H1 (cell line): ENCODE measurements around the gene LEFTY2.

Experiments
- BRCA1 ChIP-seq: IDR thresholded peaks from 2 replicates; pipeline ENCODE4 v1.6.1; 2012; ENCODE audit warnings: low read depth, low read length, improper control_type of control experiment
- CEBPB ChIP-seq: IDR thresholded peaks from 2 replicates; pipeline ENCODE4 v1.6.1; 2012; ENCODE audit warnings: low read depth, low read length
- CHD1 ChIP-seq: IDR thresholded peaks from 2 replicates; pipeline ENCODE4 v1.6.1; 2012; ENCODE audit warnings: low read depth, low read length, improper control_type of control experiment
- CTCF ChIP-seq, 3 experiments: IDR thresholded peaks; 1 replicate in 2 of 3; 2 replicates in 1 of 3; pipeline versions ENCODE4 v1.5.1 to v1.6.1; 2011; ENCODE audit warnings: low read length in 3 of 3, mild to moderate bottlenecking in 3 of 3, inconsistent platforms in 2 of 3, low read depth in 1 of 3, moderate library complexity in 1 of 3; ENCODE audit not compliant: insufficient read depth in 1 of 3; ENCODE audit errors: control extremely low read depth in 1 of 3
- KDM1A ChIP-seq: fragments of 200-600, 300-600 bp; sonication (generic); IDR thresholded peaks from 2 replicates; pipeline ENCODE4 v1.7.1; 2016; ENCODE audit warnings: mild to moderate bottlenecking, low read length, borderline replicate concordance
- POLR2AphosphoS5 ChIP-seq: IDR thresholded peaks from 2 replicates; pipeline ENCODE4 v1.6.1; 2011; ENCODE audit warnings: low read depth, low read length
- SP2 ChIP-seq: IDR thresholded peaks from 2 replicates; pipeline ENCODE4 v1.6.1; 2012; ENCODE audit warnings: mild to moderate bottlenecking, low read length, inconsistent platforms
- SUZ12 ChIP-seq: fragments of 200-600 bp; sonication (generic); IDR thresholded peaks from 2 replicates; pipeline ENCODE4 v1.6.1; 2012; ENCODE audit warnings: mild to moderate bottlenecking, inconsistent platforms, low read length, moderate library complexity, mixed read lengths
- YY1 ChIP-seq: IDR thresholded peaks from 2 replicates; pipeline ENCODE4 v1.6.1; 2011; ENCODE audit warnings: low read depth, mild to moderate bottlenecking, low read length
- ZNF274 ChIP-seq: IDR thresholded peaks from 2 replicates; pipeline ENCODE4 v1.7.0; 2012; ENCODE audit warnings: low read length, borderline replicate concordance; ENCODE audit errors: extremely low read depth
- TF ChIP-seq, protein P1 (sequence below): IDR thresholded peaks from 2 replicates; pipeline ENCODE4 v1.6.1; 2011; ENCODE audit warnings: low read length, improper control_type of control experiment

- no peak for TF ChIP-seq CEBPB
- no peak for TF ChIP-seq CTCF (IDR thresholded peaks at IDR 0.05; ENCODE audit: control extremely low read depth in 1 of 3, insufficient read depth in 1 of 3, low read depth in 1 of 3, low read length in 3 of 3)
- no peak for TF ChIP-seq ZNF274
- TF ChIP-seq POLR2AphosphoS5: no peak
- no peak for TF ChIP-seq KDM1A
- TF ChIP-seq, protein P1, sequence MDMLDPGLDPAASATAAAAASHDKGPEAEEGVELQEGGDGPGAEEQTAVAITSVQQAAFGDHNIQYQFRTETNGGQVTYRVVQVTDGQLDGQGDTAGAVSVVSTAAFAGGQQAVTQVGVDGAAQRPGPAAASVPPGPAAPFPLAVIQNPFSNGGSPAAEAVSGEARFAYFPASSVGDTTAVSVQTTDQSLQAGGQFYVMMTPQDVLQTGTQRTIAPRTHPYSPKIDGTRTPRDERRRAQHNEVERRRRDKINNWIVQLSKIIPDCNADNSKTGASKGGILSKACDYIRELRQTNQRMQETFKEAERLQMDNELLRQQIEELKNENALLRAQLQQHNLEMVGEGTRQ: no peak
- TF ChIP-seq CHD1: no peak
- TF ChIP-seq SUZ12: no peak
- TF ChIP-seq SP2: no peak
- no peak for TF ChIP-seq BRCA1
- no peak for TF ChIP-seq YY1
Observed at GRCh38 chr1:225888898-225889601, 52.0 kb downstream of the LEFTY2 start, which contains the start of gene LEFTY1.
